PFSK-1 (cell line): ENCODE measurements around the gene TMEM185B.

Source experiments
- POLR2AphosphoS5 ChIP-seq: IDR thresholded peaks from 2 replicates; pipeline ENCODE4 v1.6.1; 2012; ENCODE audit warnings: low read depth, mild to moderate bottlenecking, control low read depth, low read length, moderate library complexity
- REST ChIP-seq, 2 experiments: IDR thresholded peaks; 2 replicates each; pipeline versions ENCODE4 v1.6.1 to v1.8.0; 2011 to 2012; ENCODE audit warnings: low read depth in 2 of 2, low read length in 2 of 2, control low read depth in 1 of 2, inconsistent platforms in 1 of 2, mild to moderate bottlenecking in 1 of 2, moderate library complexity in 1 of 2; ENCODE audit not compliant: insufficient read depth in 1 of 2
- SIN3A ChIP-seq: IDR thresholded peaks from 2 replicates; pipeline ENCODE4 v1.6.1; 2012; ENCODE audit warnings: mild to moderate bottlenecking, low read length, moderate library complexity, borderline replicate concordance; ENCODE audit not compliant: insufficient read depth

- TF ChIP-seq SIN3A (0 out of 2 replicates have a peak, but pooled peaks have one; percentile 63), POLR2AphosphoS5 (peak; percentile 57; the same call in 1 of the 2 replicates), REST (IDR thresholded peaks at IDR 0.05; ENCODE audit: insufficient read depth in 1 of 2, low read depth in 2 of 2, low read length in 2 of 2) (0 out of 4 replicates have a peak, but pooled peaks of 1 of the 2 experiments have one; percentile 49)
These were observed 30.1 kb upstream of the TMEM185B start for GRCh38 chr2:120253021-120253882.
